Cardiac septum (tissue), 1 donor: Measurements from ENCODE around the gene ZNF768. TPM values are rescaled to one million over a fixed set of nuclear protein-coding genes. Genes with fewer than 3 reads are reported as not detected.
A peak's percentile ranks its signal among the peaks of the same experiment; 100 is the strongest.

Source experiments
- DNase-seq: peaks from one replicate; pipeline ENCODE4 v3.0.0-alpha.2; 2020; ENCODE audit warnings: low spot score
- intact Hi-C: fragments of 100-400 bp; cut with DNase I; formaldehyde crosslinking; loops from one replicate; pipeline ENCODE4 v1.14.0; 2022
- long read RNA-seq: library from polyadenylated mRNA; unstranded; transcript quantifications from one replicate; pipeline ENCODE4 v2.0.0, GENCODE V29; 2021
- total RNA-seq: library from RNA; stranded (reverse); fragmentation: NEBNext Ultra II Directional; extraction: Animal tissue kit (Norgen Biotek cat#: 25700); gene quantifications from one replicate; pipeline ENCODE4 v1.2.1, GENCODE V29; 2021
- donor health status: DM: no; HTN: no; CAD: no.

ZNF768 gene
- 49.8 TPM for total RNA-seq
- long read RNA-seq, transcript ZNF768-201 (2 exons, 2,315 nt): major isoform, 19 of 43 reads
- long read RNA-seq, partial matches to known transcripts: 0 of 43 reads
- long read RNA-seq, other reads (novel, unspliced or antisense): 23 of 43 reads

DNA sequence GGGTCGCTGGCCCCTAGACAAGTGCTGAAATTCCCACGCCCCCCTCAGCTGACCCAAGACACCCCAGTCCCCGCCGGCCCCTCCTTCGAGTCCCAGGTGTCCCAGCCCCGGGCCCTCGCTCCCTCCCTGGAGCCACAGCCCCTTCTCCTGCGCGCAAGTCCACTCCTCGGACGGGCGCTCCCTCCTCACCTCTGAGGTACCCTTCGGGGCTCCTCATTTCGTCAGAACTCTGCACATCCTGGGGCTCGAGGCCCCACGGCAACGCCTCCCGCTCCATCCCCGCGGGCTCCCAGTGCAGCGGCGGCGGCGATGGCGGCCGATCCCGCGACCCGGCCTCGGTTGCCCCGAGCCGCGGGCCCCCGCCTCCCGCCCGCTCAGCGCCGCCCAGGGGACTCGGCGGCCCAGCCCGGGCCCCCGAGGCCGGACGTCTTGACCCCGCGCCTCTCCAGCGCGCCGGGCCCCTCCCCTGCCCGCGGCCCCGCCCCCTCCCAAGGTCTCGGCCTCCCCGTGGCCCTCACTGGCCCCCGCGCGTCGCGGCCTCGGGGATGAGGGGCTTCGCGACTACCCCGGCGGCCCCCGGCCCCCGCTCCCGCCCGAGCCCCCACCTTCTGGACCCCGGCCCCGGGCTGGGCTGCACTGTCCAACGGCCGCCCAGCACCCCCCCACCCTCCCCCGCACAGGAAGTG, at the start of gene ZNF768:
ZNF768 (minus strand) TSS at position 430 of the 686 bp plus-strand sequence; CDS start at position 277, 153 bp downstream.
- intact Hi-C loops: loop anchor here (5.0 kb wide), 1 partner anchor 79 kb away; the partner anchor contains the start of gene SEPHS2
- peak; percentile 81 for DNase-seq

DNA sequence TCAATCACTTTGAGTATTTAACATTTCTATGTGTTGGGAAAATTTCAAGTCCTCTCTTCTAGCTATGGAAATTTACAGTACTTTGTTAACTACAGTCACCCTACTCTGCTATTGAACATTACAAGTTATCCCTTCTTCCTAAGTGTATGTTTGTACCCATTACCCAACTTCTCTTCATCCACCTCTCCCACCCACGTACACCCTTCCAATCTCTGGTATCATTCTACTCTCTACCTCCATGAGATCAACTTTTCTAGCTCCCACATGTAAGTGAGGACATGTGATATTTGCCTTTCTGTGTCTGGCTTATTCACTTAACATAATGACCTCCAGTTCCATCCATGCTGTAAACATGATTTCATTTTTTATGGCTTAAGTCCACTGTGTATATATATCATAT, 48.3 kb upstream of the ZNF768 start:
- intact Hi-C loops: loop anchor here (5.0 kb wide), 1 partner anchor 58 kb away; no protein-coding TSS in a partner anchor
- DNase-seq: no peak

DNA sequence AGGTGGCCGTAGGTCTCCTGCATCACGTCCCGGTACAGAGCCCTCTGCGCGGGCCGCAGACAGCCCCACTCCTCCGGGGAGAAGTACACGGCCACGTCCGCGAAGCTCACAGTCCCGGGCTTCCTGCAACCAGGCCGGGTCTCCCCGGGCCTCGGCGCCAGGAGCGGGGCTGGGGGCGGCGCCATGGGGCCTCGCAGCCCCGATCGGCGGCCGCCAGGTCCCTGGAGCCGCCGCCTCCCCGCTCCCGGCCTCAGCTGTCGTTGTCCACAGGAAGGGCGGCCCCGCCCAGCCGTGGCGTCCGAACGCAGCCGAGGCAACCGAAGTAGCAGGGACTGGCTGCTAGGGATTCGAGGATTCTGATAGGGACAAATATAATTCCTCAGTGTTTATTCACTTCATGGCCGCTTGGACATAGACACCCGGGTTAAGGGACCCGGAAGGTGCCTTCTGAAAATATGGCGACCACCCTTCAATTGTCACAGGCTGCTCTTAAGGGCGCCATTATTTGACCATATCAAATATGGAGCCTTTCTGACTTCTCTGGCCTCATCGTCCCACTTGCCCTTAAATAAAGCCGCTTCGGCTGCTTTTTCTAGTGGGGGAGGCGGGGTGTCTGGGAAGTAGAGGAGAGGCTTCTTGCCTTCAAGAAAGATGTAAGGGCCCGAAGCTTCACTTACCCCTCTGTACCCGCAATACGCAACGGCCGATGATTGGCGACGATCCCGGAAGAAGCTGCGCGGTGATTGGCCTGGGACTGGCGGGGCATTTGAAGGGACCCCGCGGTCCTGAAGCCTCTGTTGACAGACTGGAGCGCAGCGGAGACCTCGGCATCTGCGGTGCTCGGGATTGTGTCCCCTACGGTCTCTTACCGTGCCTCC, 45.3 kb upstream of the ZNF768 start, which contains the start of gene ZNF688:
ZNF688 (minus strand) TSS at position 270 of the 878 bp plus-strand sequence; CDS start at position 185, 85 bp downstream.
- peak; percentile 96 for DNase-seq
- intact Hi-C loops: loop anchor here (1.0 to 5.0 kb wide), 3 partner anchors 13 to 61 kb away; partner anchors contain the start of genes ZNF764 and ZNF785

DNA sequence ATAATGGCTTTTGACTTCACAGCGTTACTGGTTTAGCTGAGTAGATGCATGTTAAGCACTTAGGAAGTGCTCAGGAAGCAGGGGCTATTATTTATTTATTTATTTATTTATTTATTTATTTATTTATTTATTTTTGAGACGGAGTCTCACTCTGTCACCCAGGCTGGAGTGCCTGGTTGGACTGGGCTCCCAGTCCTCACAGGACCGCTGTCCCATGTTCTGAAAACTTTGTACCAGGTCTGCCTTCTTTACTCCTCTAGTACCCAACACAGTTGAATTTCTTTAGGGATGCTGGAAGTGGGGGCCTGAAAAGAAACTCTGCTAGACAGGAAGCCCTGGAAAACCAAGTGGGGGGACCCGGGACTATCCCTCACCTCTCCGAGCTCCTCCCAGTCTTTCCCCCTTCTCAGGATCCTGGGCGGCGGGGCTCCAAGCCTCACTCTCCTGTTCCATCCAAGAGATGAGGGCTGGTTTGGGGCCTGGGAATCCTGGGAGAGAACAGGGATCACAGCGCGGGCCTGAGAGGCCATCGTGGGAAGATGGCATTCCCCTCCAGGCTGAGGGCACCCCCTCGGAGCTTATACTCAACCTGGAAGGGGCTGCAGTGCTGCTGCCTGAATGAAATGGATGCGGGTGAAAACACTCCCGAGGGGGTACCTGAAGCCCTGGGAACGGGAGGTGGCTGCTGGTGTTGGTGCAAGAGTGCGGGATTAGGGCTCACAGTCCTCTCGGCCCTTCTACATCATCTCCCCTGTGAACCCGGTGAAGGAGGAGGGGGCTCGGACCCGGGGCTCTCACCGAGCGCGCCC, 44.5 kb upstream of the ZNF768 start:
- intact Hi-C loops: loop anchor here (1.0 to 5.0 kb wide), 2 partner anchors 13 to 61 kb away; partner anchors contain the start of gene ZNF764
- no peak for DNase-seq

DNA sequence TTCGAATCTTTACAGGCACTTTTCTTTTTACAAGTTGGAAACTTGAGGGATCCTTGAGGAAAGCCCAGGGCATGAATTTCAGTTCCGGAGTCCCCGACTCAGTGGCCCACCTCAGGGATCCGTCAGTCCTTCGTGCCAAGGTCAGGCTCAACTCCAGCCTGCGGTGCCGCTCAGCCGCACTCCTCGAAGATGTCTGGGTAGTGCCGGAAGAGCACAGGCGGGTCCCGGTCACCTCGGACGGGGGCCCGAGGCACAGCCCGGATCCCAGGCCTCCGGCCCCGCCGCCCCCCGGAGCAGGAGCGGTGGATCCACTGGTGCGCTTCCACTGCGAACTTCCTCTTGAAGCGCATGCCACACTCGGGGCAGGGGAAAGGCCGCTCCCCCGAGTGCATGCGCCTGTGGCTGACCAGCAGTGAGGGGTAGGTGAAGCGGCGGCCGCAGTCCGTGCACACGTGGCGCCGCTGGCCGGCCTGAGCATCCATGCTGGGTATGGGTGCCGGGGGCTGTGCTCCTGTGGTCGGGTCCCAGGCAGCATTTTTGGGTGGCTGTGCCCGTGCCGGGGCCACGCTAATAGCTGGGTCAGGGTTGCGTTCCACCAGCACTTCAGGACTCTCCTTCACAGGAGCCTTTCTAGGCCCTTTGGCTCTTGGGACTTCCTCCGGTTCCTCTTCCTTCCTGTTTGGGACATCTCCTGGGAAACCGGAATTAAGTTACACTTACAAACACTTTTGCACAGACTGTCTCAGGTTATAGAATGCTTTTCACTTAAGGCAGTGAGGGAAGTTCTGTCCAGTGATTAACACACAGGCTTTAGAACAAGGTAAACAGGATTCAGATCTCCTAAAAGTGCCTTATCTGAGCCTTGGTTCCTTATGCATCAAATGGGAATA, 43.6 kb upstream of the ZNF768 start:
- DNase-seq: no peak
- intact Hi-C loops: loop anchor here (5.0 kb wide), 1 partner anchor 62 kb away; no protein-coding TSS in a partner anchor

DNA sequence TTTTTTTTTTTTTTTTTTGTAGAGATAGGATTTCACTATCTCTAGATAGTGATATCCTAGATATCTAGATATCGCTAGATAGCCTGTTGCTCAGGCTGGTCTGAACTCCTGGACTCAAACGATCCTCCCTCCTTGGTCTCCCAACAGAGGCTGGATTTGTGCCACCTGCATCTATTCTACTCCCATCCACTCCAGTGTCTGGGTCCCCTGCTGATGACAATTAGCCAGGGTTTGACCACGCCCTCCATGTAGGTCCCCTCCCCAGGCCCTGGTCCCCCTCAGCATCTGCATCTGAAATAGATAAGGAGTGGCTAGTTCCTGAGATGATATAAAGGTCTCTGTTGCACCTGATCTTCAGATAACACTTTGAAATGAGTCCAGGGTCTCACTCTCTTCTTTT, 42.9 kb upstream of the ZNF768 start:
- no peak for DNase-seq
- intact Hi-C loops: no loop called here

DNA sequence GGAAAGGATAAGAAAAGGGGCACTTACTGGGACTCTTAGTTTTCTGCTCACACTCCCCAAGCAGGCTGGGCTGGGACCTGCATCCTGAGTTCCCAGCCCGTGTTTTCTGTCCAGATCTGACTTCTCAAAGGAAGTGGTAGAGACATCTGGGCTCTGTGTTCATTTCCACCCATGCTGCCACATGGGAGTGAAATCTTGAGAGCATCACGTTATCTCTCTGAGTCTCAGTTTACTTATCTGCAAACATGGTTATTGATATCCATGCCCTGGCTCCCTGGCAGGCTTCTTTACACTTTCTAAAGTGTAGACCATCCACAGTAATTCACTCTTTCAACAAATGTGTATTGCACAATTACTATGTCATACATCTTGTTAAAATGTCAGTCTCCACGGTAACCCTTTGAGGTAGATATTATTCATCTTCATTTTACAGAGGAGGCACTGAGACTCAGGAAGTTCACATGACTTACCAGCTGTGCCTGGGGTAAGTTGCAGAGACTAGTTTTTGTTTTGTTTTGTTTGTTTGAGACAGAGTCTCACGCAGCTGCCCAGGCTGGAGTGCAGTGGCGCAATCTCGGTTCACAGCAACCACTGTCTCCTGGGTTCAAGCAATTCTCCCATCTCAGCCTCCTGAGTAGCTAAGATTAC, 41.7 kb upstream of the ZNF768 start:
- DNase-seq: no peak
- intact Hi-C loops: no loop called here

DNA sequence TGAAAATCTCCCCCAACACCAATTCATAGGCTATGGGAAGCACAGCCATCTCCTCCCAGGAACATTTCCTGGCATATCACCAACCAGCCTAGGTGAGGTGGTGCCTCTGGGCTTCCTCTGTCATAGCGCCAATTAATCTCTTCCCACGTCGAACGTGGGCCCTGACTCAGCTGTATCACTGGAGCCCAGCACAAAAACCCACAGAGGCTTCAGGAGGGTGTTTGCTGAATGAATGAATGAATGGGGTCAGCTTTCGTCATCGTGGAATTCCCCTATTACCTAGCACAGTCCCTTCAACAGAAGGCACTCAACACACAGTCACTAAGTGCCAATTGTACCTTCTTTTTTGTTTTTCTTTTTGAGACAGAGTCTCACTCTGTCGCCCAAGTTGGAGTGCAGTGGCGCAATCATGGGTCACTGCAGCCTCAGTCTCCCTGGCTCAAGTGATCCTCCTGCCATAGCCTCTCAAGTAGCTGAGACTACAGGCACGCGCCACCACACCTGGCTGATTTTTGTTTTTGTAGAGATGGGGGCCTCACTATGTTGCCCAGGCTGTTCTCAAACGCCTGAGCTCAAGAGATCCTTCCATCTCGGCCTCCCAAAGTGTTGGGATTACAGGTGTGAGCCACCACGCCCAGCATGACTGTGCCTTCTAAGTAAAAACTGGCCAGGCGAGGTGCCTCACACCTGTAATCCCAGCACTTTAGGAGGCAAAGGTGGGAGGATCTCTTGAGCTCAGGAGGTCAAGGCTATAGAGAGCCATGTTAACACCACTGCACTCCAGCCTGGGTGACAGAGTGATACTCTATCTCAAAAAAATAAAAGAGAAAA, 41.0 kb upstream of the ZNF768 start:
- DNase-seq: no peak
- intact Hi-C loops: no loop called here

DNA sequence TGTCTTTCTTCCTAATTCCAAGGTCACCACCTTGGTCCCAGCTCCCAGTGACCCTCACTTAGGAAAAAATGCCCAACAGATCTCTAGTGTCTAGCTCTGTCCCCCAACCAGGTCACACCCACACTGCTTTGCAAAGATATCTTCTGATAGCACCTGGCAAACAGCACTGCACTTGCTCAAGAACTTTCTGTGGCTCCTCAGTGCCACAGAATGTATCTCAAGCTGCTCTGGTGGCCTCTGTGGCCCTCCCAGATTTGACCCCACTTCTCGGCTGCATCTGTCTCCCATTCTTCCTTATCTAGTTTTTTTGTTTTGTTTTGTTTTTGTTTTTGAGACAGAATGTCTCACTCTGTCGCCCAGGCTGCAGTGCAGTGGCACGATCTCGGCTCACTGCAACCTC, 40.2 kb upstream of the ZNF768 start:
- no peak for DNase-seq
- intact Hi-C loops: no loop called here

DNA sequence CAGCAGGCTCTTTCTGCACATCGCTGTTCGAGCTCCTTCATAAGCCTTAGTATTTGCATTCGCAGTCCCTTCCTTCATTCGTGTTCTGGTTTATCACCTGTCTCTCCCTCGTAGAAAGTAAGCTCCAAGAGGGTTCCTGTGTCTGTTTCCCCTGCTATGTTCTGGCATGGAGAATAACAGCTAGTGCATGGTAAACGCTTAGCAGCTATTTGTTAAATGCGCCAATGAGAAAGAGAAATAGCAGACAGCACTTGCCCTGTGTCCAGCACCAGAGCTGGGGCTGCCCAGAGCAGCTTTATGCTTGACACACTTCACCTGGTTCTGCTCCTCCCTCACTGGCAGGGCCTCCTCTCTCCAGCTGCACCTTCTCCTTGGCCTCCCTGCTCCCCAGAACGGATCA, 39.6 kb upstream of the ZNF768 start:
- intact Hi-C loops: no loop called here
- no peak for DNase-seq

DNA sequence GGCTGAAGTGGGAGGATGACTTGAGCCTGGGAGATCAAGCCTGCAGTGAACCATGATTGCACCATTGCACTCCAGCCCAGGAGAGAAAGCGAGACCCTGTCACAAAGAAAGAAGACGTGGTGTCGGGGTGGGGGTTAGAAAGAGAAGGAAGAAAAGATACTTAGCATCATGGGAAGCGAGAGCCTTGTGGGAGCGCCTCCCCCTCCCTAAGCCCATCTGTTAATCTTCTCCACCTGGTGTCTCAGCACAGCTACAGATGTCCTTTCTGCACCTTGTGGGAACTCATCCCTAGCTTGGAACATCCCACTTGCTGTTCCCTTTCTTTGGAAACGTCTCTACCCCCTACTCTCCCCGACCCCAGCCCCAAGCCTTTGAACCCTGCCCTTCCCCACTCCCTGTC, 39.2 kb upstream of the ZNF768 start:
- intact Hi-C loops: no loop called here

DNA sequence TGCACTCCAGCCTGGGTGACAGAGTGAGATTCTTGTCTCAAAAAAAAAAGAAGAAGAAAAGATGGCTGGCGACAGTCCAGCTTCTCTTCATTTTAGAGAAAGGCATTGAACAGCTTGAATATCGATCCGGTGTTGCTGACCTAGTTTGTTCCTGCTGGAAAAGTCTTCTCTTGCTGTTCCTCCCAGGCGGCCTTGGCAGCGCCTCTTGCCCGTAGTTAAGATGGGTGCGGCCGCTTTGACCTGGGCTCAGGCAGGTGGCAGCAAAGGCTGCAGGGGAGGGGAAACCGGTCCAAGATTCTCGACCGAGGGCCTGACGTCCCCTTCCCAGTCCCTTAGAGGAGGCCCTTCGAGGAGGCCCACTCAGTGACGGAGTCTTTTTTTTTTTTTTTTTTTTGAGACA, 35.7 kb upstream of the ZNF768 start:
- intact Hi-C loops: no loop called here

More for the DNA sequence above, 39.2 kb upstream of the ZNF768 start:
- DNase-seq: no peak

DNA sequence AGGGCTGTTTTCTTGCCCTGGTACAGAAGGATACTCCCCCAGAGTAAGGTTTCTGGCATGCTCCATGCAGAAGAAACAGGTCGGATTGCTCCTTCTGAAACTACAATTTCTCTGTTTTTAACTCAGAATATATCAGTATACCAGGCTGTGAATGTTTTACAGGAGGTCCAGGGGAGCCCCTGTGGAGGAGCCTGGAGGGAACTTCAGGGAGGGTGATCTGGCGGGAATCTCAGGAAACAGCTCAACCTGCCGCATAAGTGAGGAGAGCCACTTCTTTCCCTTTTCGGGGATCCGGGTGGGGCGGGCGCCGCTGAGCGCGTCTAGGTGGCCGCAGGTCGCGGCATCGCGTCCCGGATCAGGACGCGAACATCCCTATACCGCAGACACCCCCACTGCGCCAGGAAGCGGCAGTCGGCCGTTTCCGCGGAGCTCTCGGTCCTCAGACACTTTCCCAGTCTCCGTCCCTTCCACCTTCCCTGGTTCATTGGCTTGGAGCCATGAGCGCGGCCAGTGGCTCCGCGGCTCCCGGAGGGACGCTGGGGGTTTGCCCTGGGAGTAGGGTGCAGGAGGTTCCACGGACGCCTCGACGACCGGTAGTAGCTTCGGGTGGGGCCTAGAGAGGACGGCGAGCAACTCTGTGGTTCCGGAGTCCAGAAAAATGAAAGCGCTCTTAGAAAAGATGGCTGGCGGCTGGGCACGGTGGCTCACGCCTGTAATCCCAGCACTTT, 34.9 kb upstream of the ZNF768 start:
- DNase-seq: peak; percentile 80
- intact Hi-C loops: no loop called here

More for the DNA sequence above, 35.7 kb upstream of the ZNF768 start:
- DNase-seq: no peak

DNA sequence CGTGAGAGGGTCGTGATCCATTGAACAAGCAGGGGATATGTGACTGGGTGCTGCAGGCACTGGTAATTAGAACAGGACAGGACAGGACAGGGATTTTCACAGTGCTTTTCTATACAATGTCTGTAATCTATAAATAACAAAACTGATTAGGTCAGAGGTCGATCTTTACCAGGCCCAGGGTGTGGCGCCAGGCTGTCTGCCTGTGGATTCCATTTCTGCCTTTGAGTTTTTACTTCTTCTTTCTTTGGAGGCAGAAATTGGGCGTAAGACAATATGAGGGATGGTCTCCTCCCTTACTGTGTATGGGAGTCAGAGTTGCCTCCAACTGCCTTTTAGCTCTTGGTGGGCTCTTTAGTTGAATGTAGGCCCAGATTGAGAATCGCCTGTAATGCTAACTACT, 33.3 kb upstream of the ZNF768 start:
- intact Hi-C loops: loop anchor here (2.0 kb wide), 1 partner anchor 69 kb away; no protein-coding TSS in a partner anchor
- no peak for DNase-seq

DNA sequence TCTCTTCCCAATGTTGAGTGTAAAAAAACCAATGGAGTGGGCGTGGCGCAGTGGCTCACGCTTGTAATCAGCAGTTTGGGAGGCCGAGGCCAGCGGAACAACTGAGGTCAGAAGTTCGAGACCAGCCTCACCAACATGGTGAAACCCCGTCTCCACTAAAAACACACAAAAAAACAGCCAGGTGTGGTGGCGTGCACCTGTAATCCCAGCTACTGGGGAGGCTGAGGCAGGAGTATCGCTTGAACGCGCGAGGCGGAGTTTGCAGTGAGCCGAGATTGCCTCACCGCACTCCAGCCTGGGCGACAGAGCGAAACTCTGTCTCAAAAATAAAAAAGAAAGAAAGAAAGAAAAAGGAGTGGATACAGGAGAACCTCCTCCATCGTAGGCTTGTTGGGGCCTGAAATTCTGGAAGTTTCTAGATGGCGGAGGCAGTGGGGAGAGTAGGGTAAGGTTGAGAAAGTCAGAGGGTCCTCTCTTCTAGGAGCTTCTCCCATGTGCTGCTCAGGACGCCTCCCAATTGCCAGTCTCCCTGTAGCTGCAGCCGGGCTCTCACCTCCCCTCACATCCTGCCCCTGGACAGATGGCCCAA, 32.5 kb upstream of the ZNF768 start:
- intact Hi-C loops: loop anchor here (1.0 to 2.0 kb wide), 3 partner anchors 12 to 70 kb away; partner anchors contain the start of gene ZNF688
- DNase-seq: no peak
